HepG2 (cell line): ENCODE data around the gene KCTD14. TPM values are rescaled to one million over a fixed set of nuclear protein-coding genes. Genes with fewer than 3 reads are reported as not detected.

Experiments
- ATAD3A ChIP-seq: sonication (generic); formaldehyde crosslinking; IDR thresholded peaks from 2 replicates; pipeline ENCODE4 v1.4.0; 2020; ENCODE audit warnings: missing genetic modification reagents
- CENPBD1 ChIP-seq: sonication (generic); formaldehyde crosslinking; IDR thresholded peaks from 2 replicates; pipeline ENCODE4 v1.8.0; 2022; ENCODE audit warnings: missing genetic modification reagents, low read depth, mild to moderate bottlenecking, borderline replicate concordance
- CREM ChIP-seq, 2 experiments: sonication (generic) in 1 of 2; formaldehyde crosslinking in 1 of 2; IDR thresholded peaks; 2 replicates each; pipeline versions ENCODE4 v1.4.0 to v1.6.1; 2016 to 2020; ENCODE audit warnings: antibody characterized with exemption in 1 of 2, mild to moderate bottlenecking in 1 of 2, missing genetic modification reagents in 1 of 2
- DR1 ChIP-seq: sonication (generic); formaldehyde crosslinking; IDR thresholded peaks from 2 replicates; pipeline ENCODE4 v1.8.0; 2021; ENCODE audit warnings: mild to moderate bottlenecking, missing genetic modification reagents, inconsistent platforms
- EHMT2 ChIP-seq: fragments of 200-600 bp; sonication (generic); IDR thresholded peaks from 2 replicates; pipeline ENCODE4 v1.7.0; 2017; ENCODE audit warnings: antibody characterized with exemption, low read depth, low read length, borderline replicate concordance
- EP300 ChIP-seq, 3 experiments: sonication (generic) in 1 of 3; formaldehyde crosslinking in 1 of 3; IDR thresholded peaks; 2 replicates each; pipeline versions ENCODE4 v1.5.1 to v1.6.1; 2011 to 2020; ENCODE audit warnings: low read depth in 2 of 3, low read length in 2 of 3, borderline replicate concordance in 1 of 3, improper control_type of control experiment in 1 of 3, mild to moderate bottlenecking in 1 of 3, missing genetic modification reagents in 1 of 3, moderate library complexity in 1 of 3
- FOXK2 ChIP-seq: fragments of 450-650 bp; IDR thresholded peaks from 2 replicates; pipeline ENCODE4 v1.6.1; 2016
- FOXP1 ChIP-seq, 2 experiments: fragments of 450-650 bp in 1 of 2; IDR thresholded peaks; 2 replicates each; pipeline ENCODE4 v1.6.1; 2017 to 2018; ENCODE audit warnings: antibody characterized with exemption in 1 of 2
- HOXA7 ChIP-seq: sonication (generic); formaldehyde crosslinking; IDR thresholded peaks from 2 replicates; pipeline ENCODE4 v1.8.1; 2022; ENCODE audit warnings: mild to moderate bottlenecking, missing genetic modification reagents, moderate library complexity
- ISL2 ChIP-seq: sonication (generic); formaldehyde crosslinking; IDR thresholded peaks from 2 replicates; pipeline ENCODE4 v1.5.0; 2020; ENCODE audit warnings: missing genetic modification reagents
- KDM5B ChIP-seq: sonication (generic); formaldehyde crosslinking; IDR thresholded peaks from 2 replicates; pipeline ENCODE4 v1.4.0; 2020; ENCODE audit warnings: missing genetic modification reagents, mild to moderate bottlenecking, borderline replicate concordance
- MZF1 ChIP-seq: sonication (generic); formaldehyde crosslinking; IDR thresholded peaks from 2 replicates; pipeline ENCODE4 v1.8.1; 2023; ENCODE audit warnings: mild to moderate bottlenecking, missing genetic modification reagents, borderline replicate concordance
- NFKB2 ChIP-seq: sonication (generic); formaldehyde crosslinking; IDR thresholded peaks from 2 replicates; pipeline ENCODE4 v1.4.0; 2020; ENCODE audit warnings: missing genetic modification reagents, borderline replicate concordance
- RAD51 ChIP-seq: fragments of 450-650 bp; IDR thresholded peaks from 2 replicates; pipeline ENCODE4 v1.6.1; 2016; ENCODE audit warnings: borderline replicate concordance
- SSRP1 ChIP-seq: IDR thresholded peaks from 2 replicates; pipeline ENCODE4 v1.6.1; 2016; ENCODE audit warnings: control low read depth
- XBP1 ChIP-seq: sonication (generic); formaldehyde crosslinking; IDR thresholded peaks from 2 replicates; pipeline ENCODE4 v1.5.0; 2020; ENCODE audit warnings: missing genetic modification reagents
- ZC3H4 ChIP-seq: sonication (generic); formaldehyde crosslinking; IDR thresholded peaks from 2 replicates; pipeline ENCODE4 v1.4.0; 2020; ENCODE audit warnings: missing genetic modification reagents, borderline replicate concordance
- ZEB1 ChIP-seq: IDR thresholded peaks from 2 replicates; pipeline ENCODE4 v1.6.1; 2012; ENCODE audit warnings: mild to moderate bottlenecking, low read depth, inconsistent platforms; ENCODE audit not compliant: insufficient replicate concordance
- ZNF20 ChIP-seq: sonication (generic); formaldehyde crosslinking; IDR thresholded peaks from 2 replicates; pipeline ENCODE4 v1.4.0; 2020; ENCODE audit warnings: mild to moderate bottlenecking, moderate library complexity, missing genetic modification reagents
- ZNF235 ChIP-seq: sonication (generic); formaldehyde crosslinking; IDR thresholded peaks from 2 replicates; pipeline ENCODE4 v1.8.1; 2023; ENCODE audit warnings: mild to moderate bottlenecking, missing genetic modification reagents, borderline replicate concordance
- ZNF326 ChIP-seq: sonication (generic); formaldehyde crosslinking; IDR thresholded peaks from 2 replicates; pipeline ENCODE4 v1.4.0; 2020; ENCODE audit warnings: missing genetic modification reagents, borderline replicate concordance
- ZNF772 ChIP-seq: sonication (generic); formaldehyde crosslinking; IDR thresholded peaks from 2 replicates; pipeline ENCODE4 v1.5.0; 2020; ENCODE audit warnings: mild to moderate bottlenecking, missing genetic modification reagents
- ZNF776 ChIP-seq: sonication (generic); formaldehyde crosslinking; IDR thresholded peaks from 2 replicates; pipeline ENCODE4 v1.4.0; 2020; ENCODE audit warnings: mild to moderate bottlenecking, missing genetic modification reagents
- ZNF784 ChIP-seq: sonication (generic); formaldehyde crosslinking; IDR thresholded peaks from 2 replicates; pipeline ENCODE4 v1.5.1; 2020; ENCODE audit warnings: missing genetic modification reagents, mild to moderate bottlenecking, borderline replicate concordance
- ZNF850 ChIP-seq: sonication (generic); formaldehyde crosslinking; conservative IDR thresholded peaks from 2 replicates; pipeline ENCODE4 v1.9.0; 2021; ENCODE audit warnings: mild to moderate bottlenecking, missing genetic modification reagents
- polyA plus RNA-seq, 8 experiments: library from polyadenylated mRNA; depleted of rRNA in 3 of 8; stranded (reverse) in 7 of 8; unstranded in 1 of 8; fragments of >200 nt; fragmentation: Illumina TruSeq in 4 of 8; extraction: Trizol in 4 of 8; gene quantifications; 2 replicates each; pipeline versions ENCODE4 v1.2.1 to v1.2.3, GENCODE V29; 2011 to 2016; ENCODE audit warnings: low read depth in 4 of 8, missing spikeins in 1 of 8, mixed read lengths in 1 of 8; ENCODE audit not compliant: insufficient read depth in 1 of 8
- total RNA-seq, 5 experiments: library from RNA; depleted of rRNA; stranded (reverse); fragments of >200 nt; fragmentation: Illumina TruSeq; extraction: Trizol; gene quantifications; 2 replicates each; pipeline ENCODE4 v1.2.3, GENCODE V29; 2016; ENCODE audit warnings: low read depth in 1 of 5
- TF ChIP-seq, protein P1 (sequence below): sonication (generic); formaldehyde crosslinking; IDR thresholded peaks from 2 replicates; pipeline ENCODE4 v1.5.1; 2020; ENCODE audit warnings: mild to moderate bottlenecking, moderate library complexity, missing genetic modification reagents

The KCTD14 gene
- total and polyA plus RNA-seq, 2 of the 13 experiments (the other 11 are each of a cell fraction or from before 2014, with no cell fraction given): 10.3 to 15.6 TPM

DNA sequence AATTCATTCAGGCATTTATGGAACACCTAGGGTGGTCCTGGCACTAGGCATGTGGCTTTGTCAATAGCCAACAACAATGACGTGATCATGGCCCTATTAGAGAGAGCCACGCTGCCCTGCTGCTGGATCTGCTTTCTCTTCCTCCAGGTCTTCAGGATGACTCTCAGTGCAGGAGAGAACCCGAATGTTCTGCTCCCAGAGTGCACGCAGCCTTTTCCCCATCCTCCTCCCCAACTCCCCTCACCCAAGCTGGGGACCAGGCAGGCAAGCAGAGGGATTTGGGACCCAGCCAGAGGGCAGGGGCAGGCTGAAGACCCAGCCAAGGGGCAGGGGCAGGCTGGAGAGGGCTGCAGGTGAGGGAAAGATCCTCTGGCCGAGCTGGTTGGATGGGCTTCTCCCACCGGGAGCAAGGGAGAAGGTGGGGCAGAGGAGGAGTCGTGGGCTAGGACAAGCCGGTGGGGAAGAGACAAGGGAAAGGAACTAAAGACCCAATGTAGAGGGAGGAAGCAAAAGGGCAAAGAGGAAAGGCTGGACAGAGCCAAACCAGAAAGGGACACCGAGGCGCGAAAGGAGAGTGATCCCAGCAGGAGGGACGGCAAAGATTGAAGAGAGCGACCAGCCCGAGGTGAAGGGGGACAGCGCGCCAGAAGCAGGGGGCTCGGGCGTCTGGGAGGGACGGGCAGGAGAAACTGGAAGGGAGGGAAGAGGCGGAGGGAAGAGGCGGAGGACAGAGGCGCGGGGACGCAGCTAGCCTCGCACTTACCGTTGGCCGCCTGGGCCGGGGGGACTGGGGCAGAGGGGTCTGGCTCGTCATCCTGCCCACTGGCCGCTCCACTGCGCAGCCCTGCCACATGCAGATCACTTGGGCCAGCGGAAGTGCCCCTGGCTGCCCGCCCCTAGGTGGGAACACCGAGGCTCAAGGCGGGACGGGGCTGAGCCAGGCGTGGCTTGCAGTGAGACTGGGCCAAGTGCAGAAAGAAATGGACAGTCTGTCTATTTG lies at the start of gene KCTD14 (continued):
- TF ChIP-seq NFKB2 (CRISPR knock-in tag) (peak; percentile 49; the same call in 1 of the 2 replicates), ZNF772 (CRISPR knock-in tag) (peak; percentile 69; the same call in 1 of the 2 replicates), ATAD3A (CRISPR knock-in tag) (no peak), ZC3H4 (CRISPR knock-in tag) (no peak), CENPBD1 (no peak; the same call in 1 of the 2 replicates), ZNF326 (no peak), FOXP1 (IDR thresholded peaks at IDR 0.05) (no peak), FOXP1 (CRISPR knock-in tag; IDR thresholded peaks at IDR 0.05) (no peak), ZNF784 (CRISPR knock-in tag) (peak; percentile 84; the same call in 1 of the 2 replicates), KDM5B (CRISPR knock-in tag) (peak; percentile 80; the same call in 1 of the 2 replicates), XBP1 (CRISPR knock-in tag) (no peak), ZNF850 (CRISPR knock-in tag) (no peak), FOXK2 (no peak), EP300 (IDR thresholded peaks at IDR 0.05; ENCODE audit: low read depth in 2 of 2, low read length in 2 of 2) (no peak), EP300 (CRISPR knock-in tag; IDR thresholded peaks at IDR 0.05; ENCODE audit: borderline replicate concordance) (no peak), ISL2 (CRISPR knock-in tag) (no peak), ZNF235 (CRISPR knock-in tag) (0 out of 2 replicates have a peak, but pooled peaks have one; percentile 52), HOXA7 (CRISPR knock-in tag) (0 out of 2 replicates have a peak, but pooled peaks have one; percentile 47), ZNF20 (CRISPR knock-in tag) (no peak), SSRP1 (CRISPR knock-in tag) (no peak), MZF1 (no peak), DR1 (0 out of 2 replicates have a peak, but pooled peaks have one; percentile 22), ZNF776 (CRISPR knock-in tag) (no peak; the same call in 1 of the 2 replicates), EHMT2 (no peak), RAD51 (no peak), ZEB1 (no peak), CREM (IDR thresholded peaks at IDR 0.05) (no peak), CREM (CRISPR knock-in tag; IDR thresholded peaks at IDR 0.05) (no peak)
- TF ChIP-seq, protein P1, sequence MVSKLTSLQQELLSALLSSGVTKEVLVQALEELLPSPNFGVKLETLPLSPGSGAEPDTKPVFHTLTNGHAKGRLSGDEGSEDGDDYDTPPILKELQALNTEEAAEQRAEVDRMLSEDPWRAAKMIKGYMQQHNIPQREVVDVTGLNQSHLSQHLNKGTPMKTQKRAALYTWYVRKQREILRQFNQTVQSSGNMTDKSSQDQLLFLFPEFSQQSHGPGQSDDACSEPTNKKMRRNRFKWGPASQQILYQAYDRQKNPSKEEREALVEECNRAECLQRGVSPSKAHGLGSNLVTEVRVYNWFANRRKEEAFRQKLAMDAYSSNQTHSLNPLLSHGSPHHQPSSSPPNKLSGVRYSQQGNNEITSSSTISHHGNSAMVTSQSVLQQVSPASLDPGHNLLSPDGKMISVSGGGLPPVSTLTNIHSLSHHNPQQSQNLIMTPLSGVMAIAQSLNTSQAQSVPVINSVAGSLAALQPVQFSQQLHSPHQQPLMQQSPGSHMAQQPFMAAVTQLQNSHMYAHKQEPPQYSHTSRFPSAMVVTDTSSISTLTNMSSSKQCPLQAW (CRISPR knock-in tag): no peak; the same call in 1 of the 2 replicates
